Activated CD4-positive, alpha-beta T cell treated with anti-CD3 and anti-CD28 coated beads, Interleukin-2, Interleukin-4, amounts not matched to agents 100 ng/mL and 50 ng/mL, durations not matched to agents 16 hours and 8 hours (primary cell): Measurements from ENCODE around the gene HSD3B7.
"Not testable (repeated sequence)": the region's sequence is repeated elsewhere in the genome, so short reads cannot be mapped to it uniquely, and the experiment has no call there.

ENCODE experiments used
- DNase-seq: peaks from one replicate; pipeline ENCODE4 v3.0.0-alpha.2; 2020; ENCODE audit warnings: low spot score

The HSD3B7 gene

DNA sequence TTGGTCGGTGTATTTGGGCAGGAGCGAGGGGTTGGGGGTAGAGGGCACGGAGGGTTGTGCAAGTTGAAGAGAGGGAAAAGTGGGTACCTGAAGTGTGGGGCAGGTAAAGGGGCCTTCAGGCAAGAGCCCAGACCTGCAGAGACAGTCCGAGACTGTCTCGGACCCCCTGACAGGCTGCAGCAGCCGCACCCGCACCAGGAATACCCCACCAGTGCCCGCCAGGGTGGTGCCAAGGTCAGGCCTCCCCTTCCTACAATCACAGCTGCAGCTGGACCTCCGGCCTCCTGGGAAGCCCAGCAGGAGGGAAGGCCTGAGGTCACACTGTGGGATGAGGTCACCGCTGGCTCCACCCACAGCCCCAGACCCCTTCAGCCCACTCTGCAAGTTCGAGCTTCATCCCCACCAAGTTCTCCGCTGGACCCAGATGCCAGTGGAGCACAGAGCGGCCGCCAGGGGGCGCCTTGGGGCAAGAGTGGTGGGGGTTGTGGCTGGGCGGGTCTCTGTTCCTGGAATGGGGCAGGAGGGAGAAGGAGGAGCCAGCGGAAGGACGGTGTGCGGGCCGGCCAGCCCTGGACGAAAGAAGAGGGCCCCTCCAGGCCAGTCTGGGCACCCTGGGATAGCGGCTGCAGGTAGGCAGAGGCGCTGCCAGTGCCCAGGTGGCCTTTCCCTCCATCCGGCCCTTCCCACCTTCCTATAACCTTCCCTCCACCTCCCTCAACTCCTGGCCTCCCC lies at the start of gene HSD3B7:
Gene HSD3B7 (plus strand): TSS at position 539 of the 732 bp plus-strand sequence. CDS start 452 bp downstream, outside the sequence.
- DNase-seq = peak; percentile 83

DNA sequence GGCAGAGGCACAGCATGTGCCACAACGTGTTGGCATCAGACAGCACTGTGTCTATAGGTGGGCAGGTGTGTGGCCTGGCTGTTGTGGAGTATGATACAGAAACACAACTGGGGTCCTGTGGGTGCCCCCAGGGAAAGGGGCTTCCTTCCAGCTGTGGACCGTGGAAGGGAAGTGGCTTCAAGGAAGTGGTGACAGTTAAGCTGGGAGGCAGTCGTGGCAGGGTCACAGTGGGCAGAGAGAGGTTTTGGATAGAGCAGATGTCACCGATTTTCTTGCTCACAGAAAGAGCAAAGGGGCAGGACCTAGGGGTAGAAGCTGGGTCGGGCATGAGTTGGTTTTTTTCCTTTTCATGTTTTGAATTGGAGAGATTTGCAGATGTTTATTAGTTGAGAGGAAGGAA lies 47.3 kb upstream of the HSD3B7 start:
- DNase-seq = no peak

DNA sequence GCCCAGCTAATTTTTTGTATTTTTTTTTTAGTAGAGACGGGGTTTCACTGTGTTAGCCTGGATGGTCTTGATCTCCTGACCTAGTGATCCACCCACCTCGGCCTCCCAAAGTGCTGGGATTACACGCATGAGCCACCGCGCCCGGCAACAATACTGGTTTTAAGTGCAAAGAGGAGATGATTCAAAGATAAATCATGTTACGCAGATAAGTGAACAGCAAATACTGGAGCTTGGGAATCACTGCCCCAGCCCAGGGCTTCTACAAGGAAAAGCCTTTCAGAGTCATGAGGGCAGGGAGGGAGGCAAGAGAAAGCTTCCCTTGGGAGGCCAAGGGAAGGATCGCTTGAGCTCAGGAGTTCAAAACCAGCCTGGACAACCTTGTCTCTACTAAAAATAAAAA lies 45.4 kb upstream of the HSD3B7 start:
- DNase-seq = not testable (repeated sequence)

DNA sequence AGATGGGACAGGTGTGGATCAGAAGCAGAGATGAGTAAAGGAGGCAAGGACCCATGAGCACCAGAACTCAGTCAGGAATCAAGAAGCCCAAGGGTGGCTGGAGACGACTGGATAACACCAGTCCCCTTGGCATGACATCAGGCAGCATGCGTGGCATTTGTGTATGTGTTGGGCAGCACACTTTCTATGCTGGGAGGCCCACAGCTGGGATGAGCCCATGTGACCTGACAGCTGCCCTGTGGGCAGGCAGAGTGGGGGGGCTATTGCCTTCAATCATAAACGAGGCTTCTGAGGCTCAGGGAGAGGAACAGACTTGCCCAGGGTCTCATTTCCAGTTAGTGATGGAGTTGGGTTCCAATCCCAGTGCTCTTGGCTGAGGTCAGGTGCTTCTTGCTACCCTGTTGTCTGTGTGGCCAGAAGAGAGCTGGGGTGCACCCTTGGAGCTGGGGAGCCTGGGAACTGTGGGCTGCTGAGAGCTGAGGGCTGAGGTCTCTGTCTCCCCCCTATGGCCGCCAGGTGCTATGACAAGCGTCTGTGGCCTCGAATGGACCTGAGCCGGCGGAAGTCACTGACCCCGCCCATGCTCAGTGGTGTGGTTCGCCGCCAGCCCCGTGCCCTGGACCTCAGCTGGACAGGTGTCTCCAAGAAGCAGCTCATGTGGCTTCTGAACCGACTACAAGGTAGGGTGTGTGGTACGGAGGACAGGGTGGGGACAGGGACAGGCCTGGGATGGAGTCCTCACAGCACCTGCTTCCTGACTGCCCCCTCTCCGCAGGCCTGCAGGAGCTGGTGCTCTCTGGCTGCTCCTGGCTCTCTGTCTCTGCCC lies 43.2 kb upstream of the HSD3B7 start:
- peak; percentile 80 for DNase-seq

DNA sequence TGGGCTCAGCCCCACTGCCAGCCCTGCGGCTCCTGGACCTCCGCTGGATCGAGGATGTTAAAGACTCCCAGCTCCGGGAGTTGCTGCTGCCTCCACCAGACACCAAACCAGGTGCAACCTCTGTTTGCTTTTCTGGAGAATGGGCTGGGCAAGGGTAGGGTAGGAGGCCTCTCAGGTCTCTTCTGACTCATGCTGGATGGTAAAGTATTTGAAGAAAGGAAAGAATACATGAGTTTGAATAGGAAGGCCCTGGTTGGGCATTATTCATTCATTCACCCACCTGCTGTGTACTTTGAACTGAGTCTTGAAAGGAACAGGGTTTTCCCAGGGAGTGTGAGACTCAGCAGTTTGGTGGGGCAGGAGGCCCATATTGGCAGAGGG lies 42.6 kb upstream of the HSD3B7 start:
- no peak for DNase-seq

DNA sequence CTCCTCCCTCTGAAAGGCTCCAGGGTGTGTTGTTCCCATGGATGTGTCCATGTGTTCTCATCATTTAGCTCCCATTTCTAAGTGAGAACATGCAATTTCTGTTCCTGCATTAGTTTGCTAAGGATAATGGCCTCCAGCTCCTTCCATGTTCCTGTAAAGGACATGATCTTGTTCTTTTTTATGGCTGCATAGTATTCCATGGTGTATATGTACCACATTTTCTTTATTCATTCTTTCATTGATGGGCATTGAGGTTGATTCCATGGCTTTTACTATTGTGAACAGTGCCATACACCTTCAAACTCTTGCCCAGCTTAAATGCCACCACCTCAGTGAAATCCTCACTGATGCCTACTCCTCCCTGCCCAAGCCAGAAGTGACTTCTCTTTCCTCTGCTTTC lies 40.7 kb upstream of the HSD3B7 start:
- DNase-seq = no peak

DNA sequence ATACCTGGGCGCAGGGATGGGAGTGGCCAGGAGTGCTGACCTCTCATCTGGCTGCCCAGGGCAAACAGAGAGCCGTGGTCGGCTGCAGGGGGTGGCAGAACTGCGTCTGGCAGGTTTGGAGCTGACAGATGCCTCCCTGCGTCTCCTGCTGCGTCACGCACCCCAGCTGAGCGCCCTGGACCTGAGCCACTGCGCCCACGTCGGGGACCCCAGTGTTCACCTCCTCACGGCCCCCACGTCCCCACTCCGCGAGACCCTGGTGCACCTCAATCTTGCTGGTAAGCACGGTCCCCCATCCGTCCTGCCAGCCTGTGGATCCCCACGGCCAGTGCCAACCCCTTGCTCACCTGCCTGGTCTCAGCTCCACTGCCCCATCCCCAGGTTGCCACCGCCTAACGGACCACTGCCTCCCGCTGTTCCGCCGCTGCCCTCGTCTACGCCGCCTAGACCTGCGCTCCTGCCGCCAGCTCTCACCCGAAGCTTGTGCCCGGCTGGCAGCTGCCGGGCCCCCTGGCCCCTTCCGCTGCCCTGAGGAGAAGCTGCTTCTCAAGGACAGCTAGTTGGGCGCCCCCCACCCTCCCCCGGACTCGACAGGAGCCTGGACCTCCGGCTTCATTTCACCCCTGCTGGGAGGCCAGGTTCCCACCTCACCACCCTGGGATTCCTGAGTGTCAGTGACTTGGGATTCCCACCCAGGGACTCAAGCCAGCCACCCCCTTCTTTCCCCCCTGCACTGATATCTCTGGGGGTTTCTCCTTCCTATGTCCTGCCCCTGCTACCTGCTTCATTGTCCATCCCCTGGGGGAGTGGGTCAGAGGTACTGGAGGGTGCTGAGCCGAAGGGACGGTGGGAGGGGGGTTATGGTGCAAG lies 38.1 kb upstream of the HSD3B7 start:
- no peak for DNase-seq

DNA sequence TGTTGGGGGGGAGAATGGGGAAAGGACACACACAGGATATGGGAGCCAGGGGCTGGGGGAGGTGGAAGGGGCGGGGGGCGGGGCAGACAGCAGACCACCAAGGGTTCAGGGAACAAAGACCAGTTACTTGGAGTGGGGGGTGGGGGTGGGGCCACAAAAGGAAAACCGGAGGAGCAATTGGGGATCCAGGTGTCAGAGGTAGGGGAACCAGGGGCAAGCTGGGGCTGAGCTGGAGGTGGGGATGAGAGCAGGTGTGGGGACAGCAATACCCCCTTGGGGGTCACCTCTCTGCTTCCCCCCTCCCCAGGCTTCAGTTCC lies 37.5 kb upstream of the HSD3B7 start:
- no peak for DNase-seq

DNA sequence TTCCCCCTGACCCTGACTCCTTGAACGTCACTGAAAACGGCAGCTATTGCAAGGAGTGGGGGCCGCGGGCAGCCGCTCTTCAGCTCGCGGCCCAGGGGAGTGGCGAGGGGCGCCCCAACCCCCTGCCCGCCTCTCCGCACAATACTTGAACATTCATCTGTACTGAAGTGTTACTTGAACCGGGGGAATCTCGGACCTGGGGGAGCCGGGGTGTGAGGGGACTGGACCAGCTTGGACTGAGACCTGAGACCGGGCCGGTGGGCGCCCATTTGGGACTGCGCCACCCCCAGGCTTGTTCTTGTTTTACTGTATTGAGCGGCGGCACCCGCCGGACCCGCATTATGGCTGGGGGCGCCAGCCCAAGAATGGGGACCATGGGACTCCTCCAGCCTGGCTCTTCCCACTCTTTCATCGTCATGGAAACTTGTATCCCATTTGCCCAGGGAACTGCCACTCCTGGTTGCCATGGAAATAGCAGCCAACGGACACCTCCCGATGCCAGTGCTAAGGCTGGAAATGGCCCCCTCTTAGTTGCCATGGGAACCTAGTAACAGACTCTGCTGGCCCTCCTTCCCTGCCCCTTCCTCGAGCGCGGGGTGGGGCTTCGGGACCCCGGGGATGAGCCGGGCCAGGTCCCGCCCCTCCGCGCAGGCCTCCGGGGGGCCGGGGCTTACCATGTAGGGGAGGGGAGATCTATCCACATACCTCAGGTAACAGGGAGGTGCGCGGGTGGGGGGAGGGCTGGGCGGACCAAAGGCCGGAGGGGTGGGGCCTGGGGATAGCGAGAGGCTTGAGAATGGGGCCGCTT lies 36.9 kb upstream of the HSD3B7 start:
- DNase-seq = no peak

DNA sequence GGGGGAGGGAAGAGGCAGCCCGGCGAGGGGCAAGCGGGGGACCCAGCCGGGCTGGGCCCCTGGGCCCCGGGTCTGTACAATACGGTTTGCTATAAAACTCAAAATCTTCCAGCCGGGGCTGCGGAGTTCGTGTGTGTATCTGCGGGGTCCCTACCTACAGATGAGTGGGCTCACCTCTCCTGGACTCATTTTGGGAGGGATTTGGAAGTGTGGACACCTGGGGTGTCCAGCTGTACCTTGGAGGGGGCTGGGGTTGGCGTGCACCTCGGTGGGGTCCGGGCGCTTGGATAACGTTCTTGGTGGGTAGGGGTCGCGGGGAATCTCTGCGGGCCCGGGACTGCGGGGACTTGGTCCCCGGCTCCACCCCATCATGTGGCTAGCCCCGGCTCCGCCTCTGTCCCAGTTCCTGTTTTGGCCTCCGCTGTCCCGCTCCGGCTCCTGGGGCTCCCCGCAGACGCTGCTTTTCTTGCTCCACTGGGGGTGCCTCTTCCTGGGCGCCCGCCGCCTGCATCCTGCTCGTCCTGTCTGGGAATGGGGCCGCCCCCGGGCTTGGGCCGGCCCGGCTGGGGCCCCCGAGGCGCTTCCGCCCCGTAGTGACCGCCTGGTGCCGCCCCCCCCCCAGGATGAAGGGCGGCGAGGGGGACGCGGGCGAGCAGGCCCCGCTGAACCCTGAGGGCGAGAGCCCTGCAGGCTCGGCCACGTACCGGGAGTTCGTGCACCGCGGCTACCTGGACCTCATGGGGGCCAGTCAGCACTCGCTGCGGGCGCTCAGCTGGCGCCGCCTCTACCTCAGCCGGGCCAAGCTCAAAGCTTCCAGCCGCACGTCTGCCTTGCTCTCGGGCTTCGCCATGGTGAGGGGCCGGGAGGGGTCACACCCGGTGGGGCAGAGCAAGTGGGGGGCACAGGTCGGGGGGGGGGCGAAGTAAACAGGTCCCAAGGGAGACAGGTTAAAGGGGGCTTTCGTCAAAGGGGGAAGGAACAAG lies 36.0 kb upstream of the HSD3B7 start, which contains the start of gene ORAI3:
Gene ORAI3 (plus strand): TSS at position 402 of the 983 bp plus-strand sequence. CDS start 222 bp downstream, at position 624.
- no peak for DNase-seq

DNA sequence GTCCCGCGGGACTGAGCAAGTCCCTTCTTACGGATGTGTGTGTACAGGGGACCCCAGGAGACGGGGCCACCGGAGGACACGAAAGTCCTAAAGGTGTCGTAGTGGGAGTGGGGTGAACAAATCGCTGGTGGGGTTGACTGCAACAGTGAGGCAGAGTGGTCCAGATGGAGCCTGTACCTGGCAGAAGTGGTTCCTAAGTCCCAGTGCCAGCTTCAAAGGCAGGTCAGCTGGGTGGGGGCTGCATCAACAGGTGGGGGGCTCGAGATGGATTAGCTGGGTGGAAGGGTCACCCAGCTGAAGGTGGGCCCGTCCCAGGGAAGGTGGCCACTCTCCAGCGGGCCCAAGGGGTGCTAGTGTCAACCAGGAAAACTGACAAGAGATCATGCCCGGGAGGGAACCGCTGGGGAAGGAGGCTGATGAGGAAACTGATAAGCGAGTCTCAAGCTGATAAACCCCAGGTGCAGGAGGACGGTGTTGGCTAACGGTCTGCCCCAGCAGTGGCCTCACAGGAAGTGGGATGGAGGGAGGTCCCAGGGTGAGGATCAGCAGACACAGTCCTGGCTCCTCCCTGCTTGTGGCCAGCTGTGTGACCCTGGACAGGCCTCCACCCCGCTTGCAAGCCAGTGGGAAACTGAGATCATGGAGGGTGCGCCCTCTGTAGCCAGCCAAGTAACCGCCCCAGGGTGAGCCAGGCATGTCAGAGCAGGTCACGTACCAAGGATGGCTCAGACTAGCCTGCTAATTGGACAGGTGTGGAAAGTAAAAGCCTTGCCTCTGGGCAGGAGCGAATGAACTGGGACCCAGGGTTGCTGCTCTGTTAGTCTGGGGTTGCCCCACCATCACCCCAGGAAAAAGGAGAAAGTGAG lies 35.1 kb upstream of the HSD3B7 start:
- DNase-seq = peak; percentile 53

DNA sequence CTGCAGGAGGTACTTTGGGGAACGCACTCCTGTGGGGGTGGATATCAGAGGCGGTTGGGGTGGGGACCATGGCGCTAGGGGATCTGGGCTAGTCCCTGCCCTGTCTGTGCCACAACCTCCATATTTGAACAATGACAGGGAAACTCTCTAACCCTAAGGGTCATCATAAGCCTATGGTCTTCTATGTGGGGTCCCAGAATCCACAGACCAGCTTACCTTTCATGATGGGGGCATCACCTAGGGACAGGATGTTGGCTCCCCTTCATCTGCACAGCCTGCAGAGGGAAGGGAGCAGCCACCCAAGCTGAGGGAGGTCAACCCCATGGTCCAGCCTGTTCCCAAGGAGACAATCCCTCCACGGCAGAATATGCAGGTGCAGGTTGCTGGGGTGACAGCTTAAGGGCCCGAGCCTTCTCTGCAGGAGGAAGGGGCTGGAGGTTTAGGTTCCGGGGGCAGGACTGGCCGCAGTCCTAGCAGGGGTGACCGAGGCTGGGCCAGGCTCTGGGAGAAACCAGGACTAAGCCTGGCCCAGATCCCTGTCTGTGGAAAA lies 34.4 kb upstream of the HSD3B7 start:
- DNase-seq = no peak

DNA sequence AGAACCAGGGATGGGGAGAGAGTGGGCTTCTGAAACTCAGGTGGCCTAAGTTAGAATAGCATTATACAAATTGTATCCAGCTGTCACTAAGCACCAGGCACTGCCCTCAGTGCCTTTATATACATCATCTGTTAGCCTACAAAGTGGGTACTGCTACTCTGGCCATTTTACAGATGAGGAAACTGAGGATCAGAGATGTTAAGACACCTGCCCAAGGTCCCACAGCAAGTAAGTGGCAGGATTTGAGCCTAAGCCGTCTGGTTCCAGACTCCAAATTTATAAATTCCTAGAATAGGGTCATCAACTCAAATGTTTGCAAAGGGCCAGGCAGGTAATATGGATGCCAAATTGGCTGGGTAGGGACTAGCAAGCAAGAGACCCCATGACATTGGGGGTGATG lies 33.8 kb upstream of the HSD3B7 start:
- DNase-seq = no peak

DNA sequence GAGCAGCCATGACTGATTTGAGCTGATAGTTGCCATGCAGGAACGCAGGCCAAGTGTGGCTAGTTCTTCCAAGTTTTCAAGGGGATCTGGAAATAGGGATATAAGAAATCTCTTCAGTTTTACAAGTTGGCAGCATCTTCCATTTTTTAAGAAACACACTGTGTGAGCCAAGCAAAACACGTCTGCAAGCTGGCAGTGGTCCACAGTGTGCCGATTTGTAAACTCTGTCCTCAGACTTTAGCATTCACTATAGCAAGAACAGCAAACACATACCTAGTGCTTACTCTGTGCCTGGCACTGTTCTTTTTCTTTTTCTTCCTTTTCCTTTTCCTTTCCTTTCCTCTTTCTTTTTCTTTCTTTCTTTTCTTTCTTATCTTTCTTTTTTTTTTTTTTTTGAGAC lies 33.3 kb upstream of the HSD3B7 start:
- DNase-seq = no peak

DNA sequence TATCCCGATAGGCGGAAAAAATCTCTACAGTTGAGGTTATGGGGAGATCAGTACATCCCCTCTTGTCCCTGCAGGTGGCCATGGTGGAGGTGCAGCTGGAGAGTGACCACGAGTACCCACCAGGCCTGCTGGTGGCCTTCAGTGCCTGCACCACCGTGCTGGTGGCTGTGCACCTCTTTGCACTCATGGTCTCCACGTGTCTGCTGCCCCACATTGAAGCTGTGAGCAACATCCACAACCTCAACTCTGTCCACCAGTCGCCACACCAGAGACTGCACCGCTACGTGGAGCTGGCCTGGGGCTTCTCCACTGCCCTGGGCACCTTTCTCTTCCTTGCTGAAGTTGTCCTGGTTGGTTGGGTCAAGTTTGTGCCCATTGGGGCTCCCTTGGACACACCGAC lies 31.9 kb upstream of the HSD3B7 start:
- DNase-seq = no peak

DNA sequence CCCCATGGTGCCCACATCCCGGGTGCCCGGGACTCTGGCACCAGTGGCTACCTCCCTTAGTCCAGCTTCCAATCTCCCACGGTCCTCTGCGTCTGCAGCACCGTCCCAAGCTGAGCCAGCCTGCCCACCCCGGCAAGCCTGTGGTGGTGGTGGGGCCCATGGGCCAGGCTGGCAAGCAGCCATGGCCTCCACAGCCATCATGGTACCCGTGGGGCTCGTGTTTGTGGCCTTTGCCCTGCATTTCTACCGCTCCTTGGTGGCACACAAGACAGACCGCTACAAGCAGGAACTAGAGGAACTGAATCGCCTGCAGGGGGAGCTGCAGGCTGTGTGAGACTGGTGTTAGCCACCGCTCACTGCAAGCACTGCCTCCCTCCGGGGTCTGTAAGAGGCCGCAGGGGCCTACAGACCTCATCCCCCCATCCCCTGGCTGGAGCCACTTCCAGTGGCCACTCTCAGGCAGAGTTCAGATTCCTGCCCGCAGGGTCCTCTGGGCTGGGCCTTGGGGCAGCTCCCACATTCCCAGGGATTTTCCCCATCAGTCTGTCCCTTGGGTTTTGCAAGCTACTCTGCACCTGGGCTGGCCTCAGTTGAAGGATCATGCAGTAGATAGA lies 31.4 kb upstream of the HSD3B7 start:
- peak; percentile 69 for DNase-seq

DNA sequence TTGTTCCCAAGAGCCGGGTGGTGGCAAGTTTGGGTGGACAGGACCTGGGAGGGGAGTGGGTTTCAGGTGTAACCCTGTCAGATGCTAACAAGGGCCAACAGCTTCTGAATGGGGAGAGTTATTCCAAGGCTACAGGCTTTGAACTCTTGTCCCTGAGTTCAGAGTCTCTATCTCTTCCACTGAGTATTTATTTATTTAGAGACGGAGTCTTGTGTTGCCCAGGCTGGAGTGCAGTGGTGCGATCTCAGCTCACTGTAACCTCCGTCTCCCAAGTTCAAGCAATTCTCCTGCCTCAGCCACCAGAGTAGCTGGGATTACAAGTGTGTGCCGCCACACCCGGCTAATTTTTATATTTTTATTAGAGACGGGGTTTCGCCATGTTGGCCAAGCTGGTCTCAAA lies 30.0 kb upstream of the HSD3B7 start:
- no peak for DNase-seq

DNA sequence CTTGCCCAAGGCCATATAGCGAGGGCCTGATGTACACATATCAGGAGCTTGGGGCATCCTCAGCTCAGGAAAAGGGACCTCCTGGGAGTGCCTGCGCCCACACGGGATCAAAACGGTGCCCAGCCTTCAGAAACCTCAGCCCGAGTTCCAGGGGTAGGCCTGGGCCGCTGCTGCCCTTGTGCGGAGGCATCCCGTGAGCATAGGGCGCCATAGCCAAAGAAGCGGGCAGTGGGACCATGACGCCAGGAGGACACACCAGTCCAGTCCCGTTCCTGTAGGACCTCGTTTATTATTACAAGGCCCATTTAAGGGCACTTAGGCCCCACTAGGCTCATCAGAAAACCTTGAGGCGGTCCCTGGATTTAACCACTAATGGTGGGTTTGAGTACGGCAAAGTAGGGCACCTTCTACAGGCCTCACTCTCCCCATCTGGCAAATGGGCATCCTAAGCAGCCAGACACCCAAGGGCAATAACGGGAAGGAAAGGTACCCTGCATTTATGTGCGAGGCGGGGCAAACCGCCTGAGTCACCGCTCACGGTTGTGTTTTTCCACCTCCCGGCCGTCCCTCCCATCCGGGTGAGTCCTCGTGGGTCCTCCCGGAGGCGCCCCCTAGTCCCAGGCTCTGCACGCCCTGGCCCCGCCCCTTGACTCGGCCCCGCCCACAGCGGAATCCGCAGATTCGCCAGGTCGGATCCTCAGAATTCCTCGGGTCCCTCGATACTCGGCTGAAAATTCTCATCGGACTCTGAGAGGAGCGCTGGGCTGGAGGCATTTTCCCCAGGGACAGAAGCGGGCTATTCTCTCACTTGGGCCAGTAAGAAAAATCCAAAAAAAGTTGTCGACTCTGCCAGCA lies 28.2 kb upstream of the HSD3B7 start:
- peak; percentile 89 for DNase-seq
